Stimulated activated naive CD8-positive, alpha-beta T cell treated with anti-CD3 and anti-CD28 coated beads, Interleukin-15, amount 100 ng/mL, for 72 hours (primary cell): ENCODE results near the gene B3GNT5.

Experiments used
- ATAC-seq: fragments of 150-1000 bp; cut with Tn5 transposase; 2 replicates; pipeline ENCODE4 v1.10.0; 2021; ENCODE audit warnings: mild to moderate bottlenecking, moderate library complexity
- DNase-seq, 2 donors: peaks; one replicate each; pipeline ENCODE4 v3.0.0; 2021 to 2022
- H3K27ac Mint-ChIP-seq, 2 donors: one replicate each; pipeline ENCODE4 v1.8.0; 2022; ENCODE audit warnings: mild to moderate bottlenecking in 2 of 2, mixed read lengths in 2 of 2, moderate library complexity in 2 of 2
- H3K27me3 Mint-ChIP-seq: one replicate; pipeline ENCODE4 v1.8.0; 2022; ENCODE audit warnings: mixed read lengths
- H3K4me1 Mint-ChIP-seq: one replicate; pipeline ENCODE4 v1.8.0; 2022; ENCODE audit warnings: mild to moderate bottlenecking, mixed read lengths
- H3K4me3 Mint-ChIP-seq, 2 donors: one replicate each; pipeline ENCODE4 v1.8.0; 2022; ENCODE audit warnings: mild to moderate bottlenecking in 2 of 2, mixed read lengths in 2 of 2, moderate library complexity in 1 of 2
- H3K9me3 Mint-ChIP-seq, 2 donors: one replicate each; pipeline ENCODE4 v1.8.0; 2022; ENCODE audit warnings: mixed read lengths in 2 of 2

Gene B3GNT5

GRCh38 chr3:183253528-183254486, 754 bp downstream of the B3GNT5 start:
- Mint-ChIP-seq H3K4me3 (peak overlapping the region; percentile 78 to 86), H3K9me3 (no peaks in the 10 kb centered on the region), H3K27me3 (peaks cover 59% of the 10 kb centered on the region), H3K4me1 (peaks cover 12% of the 10 kb centered on the region), H3K27ac (peak overlapping the region in 1 of 2 donors; percentile 82)
- peak; percentile 76 for ATAC-seq
- DNase-seq: peak; percentile 41

- H3K9me3 Mint-ChIP-seq: no peaks in the 10 kb centered on the region
- peaks cover 12% of the 10 kb centered on the region for H3K4me1 Mint-ChIP-seq
- H3K27ac Mint-ChIP-seq: peak overlapping the region in 1 of 2 donors; percentile 61
- peak; percentile 26 to 42 for DNase-seq
- peaks cover 56% of the 10 kb centered on the region for H3K27me3 Mint-ChIP-seq
- H3K4me3 Mint-ChIP-seq: peak overlapping the region; percentile 75 to 78
- peak; percentile 40 for ATAC-seq
These were observed 1.7 kb downstream of the B3GNT5 start for GRCh38 chr3:183254487-183255347.

DNA sequence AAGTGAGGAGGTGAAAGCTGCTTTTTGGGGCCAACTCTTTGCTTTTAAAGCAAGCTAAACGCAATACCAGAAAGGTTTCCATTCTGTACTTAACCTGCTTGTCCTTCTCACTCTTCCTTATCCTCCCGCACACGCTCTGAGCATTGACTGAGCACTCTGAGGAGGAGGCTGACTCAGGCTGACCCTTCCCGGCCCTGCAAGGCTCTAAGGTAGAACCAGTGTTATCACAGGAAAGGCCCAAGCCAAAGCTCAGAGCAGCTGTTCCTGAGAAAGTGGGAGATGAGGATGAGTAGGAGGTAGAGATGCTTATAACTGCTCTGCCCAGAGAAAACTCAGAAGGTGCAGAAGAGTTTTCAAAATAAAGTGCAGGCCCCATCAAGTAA, 2.3 kb downstream of the B3GNT5 start:
- Mint-ChIP-seq H3K9me3 (no peaks in the 10 kb centered on the region), H3K4me1 (peaks cover 12% of the 10 kb centered on the region), H3K4me3 (peak overlapping the region in 1 of 2 donors; percentile 78), H3K27me3 (peaks cover 53% of the 10 kb centered on the region), H3K27ac (peak overlapping the region in 1 of 2 donors; percentile 61)
- no peak for ATAC-seq
- DNase-seq: no peak

- Mint-ChIP-seq H3K27ac (no peak overlapping the region), H3K9me3 (no peaks in the 10 kb centered on the region), H3K4me3 (no peak overlapping the region), H3K27me3 (peaks cover 51% of the 10 kb centered on the region), H3K4me1 (peaks cover 18% of the 10 kb centered on the region)
- ATAC-seq (no peak), DNase-seq (no peak)
These were observed 6.0 kb downstream of the B3GNT5 start for GRCh38 chr3:183259087-183259486.

DNA sequence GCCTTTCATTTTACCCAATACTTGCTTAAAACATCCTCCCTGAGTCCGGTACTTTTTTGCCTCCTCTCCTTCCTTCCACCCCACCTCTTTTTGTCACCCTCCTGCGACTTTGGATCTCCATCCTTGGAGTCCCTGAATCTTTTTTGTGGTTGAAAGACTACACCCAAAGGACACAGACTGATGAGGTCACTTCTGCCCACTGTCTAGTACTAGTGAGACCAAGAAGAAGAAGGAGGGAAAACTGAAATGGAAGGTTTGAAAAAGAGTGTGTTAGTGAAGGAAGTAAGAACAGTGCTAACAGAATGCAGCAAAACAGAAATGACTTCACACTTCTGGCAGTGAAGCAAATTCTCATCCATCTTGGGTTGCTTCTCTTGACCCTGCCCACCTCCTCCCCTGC, 6.6 kb downstream of the B3GNT5 start:
- Mint-ChIP-seq H3K27me3 (peaks cover 50% of the 10 kb centered on the region), H3K27ac (no peak overlapping the region), H3K4me1 (peaks cover 18% of the 10 kb centered on the region), H3K4me3 (no peak overlapping the region), H3K9me3 (no peaks in the 10 kb centered on the region)
- ATAC-seq: no peak
- no peak for DNase-seq

DNA sequence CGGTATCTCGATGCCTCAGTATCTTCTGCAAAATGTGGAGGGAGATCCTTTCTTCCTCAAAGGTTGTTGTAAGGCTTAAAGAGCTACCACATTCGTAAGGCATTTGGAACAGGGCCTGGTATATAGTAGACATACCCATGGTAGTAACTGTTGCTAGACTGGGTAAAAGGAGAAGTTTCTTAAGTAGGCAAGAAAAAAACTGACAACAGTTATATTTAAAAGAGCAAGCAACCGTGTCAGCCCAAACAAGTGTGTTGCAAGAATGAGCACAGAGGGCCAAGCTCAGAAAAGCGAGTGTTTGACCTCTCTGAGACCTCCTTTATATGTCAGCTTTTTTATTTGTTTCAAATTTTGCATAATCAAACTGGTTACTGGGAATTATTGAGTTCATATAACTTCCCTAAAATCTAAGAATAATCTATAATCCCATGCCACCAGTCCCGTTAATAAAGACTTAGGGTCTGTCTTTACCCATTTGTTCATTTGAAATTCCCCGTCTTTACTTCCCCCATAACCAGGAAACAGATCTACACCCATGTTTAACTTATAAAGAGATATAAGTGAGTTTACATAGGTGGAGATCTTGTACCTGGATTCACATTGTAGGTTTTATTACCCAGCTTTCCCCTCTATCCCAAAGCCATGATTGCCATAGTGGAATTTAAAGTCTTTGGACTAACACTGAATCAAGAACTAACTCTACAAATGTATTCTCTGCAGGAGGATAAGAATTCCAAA, 7.3 kb downstream of the B3GNT5 start:
- ATAC-seq (no peak), DNase-seq (no peak)
- Mint-ChIP-seq H3K27me3 (peaks cover 43% of the 10 kb centered on the region), H3K27ac (peak overlapping the region in 1 of 2 donors; percentile 24), H3K4me3 (no peak overlapping the region), H3K9me3 (no peaks in the 10 kb centered on the region), H3K4me1 (peaks cover 11% of the 10 kb centered on the region)

DNA sequence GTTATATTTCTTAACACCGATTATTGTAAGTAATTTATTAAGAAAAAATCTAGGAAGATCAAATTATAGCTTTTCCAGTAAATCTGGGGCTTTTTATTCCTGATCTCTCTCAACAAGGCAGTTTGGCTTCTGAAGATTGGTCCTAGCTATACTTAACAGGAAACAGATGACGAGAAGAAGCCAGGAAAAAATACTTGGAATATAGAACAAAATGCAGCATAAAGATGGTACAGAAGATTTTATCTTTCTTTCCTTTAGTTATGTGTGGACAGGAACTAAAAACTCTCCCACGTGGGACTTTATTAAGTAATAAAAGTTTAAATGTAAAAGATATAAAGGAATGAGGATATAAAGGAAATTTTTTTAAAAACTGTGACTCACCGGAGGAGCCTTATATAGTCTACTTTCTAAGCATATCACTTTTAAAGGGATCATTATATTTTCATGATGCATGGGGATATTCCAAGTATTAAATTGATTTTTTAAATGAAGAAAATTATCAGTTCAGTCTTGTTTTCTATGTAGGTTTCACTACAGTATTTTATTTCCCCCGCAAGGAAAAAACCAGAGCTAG, 8.2 kb downstream of the B3GNT5 start:
- H3K4me1 Mint-ChIP-seq: peaks cover 6% of the 10 kb centered on the region

DNA sequence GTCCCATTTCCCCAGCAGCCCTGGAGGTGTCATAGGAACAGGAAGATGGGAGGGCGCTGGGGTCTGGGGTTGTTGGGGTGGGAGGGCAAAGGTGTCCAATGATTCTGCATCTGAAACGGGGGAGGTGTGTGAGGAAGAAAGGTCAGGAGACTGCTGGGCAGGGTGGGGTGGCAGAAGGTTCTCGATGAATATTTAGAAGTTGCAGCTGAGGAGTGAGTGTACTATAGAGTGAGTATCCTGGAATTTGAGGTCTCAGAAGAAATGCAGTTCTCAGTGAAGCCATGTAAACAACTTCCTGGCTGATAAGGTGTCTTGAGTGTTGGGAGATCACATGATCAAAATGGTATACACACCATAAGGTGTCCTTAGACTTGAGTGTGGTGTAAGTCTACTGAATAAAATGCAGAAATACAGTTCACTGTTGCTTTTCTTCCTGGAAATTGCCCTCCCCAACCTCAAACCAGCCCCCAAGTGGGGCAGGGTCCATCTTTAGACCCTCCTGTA, 9.9 kb downstream of the B3GNT5 start:
- ATAC-seq (no peak), DNase-seq (no peak)
- H3K9me3 Mint-ChIP-seq: no peaks in the 10 kb centered on the region
- peaks cover 17% of the 10 kb centered on the region for H3K27me3 Mint-ChIP-seq
- H3K4me1 Mint-ChIP-seq: peaks cover 19% of the 10 kb centered on the region
- peak overlapping the region in 1 of 2 donors; percentile 68 for H3K27ac Mint-ChIP-seq
- no peak overlapping the region for H3K4me3 Mint-ChIP-seq

More for the DNA sequence above, 8.2 kb downstream of the B3GNT5 start:
- H3K27ac Mint-ChIP-seq: no peak overlapping the region
- H3K4me3 Mint-ChIP-seq: no peak overlapping the region
- ATAC-seq (no peak), DNase-seq (no peak)
- H3K27me3 Mint-ChIP-seq: peaks cover 34% of the 10 kb centered on the region
- no peaks in the 10 kb centered on the region for H3K9me3 Mint-ChIP-seq

GRCh38 chr3:183264268-183264667, 11.2 kb downstream of the B3GNT5 start:
- no peak for DNase-seq

GRCh38 chr3:183265157-183265642, 12.1 kb downstream of the B3GNT5 start:
- DNase-seq (peak in 1 of 2 donors; percentile 40), ATAC-seq (no peak)
- no peaks in the 10 kb centered on the region for H3K9me3 Mint-ChIP-seq
- H3K27ac Mint-ChIP-seq: no peak overlapping the region
- H3K4me1 Mint-ChIP-seq: peaks cover 26% of the 10 kb centered on the region
- no peak overlapping the region for H3K4me3 Mint-ChIP-seq
- no peaks in the 10 kb centered on the region for H3K27me3 Mint-ChIP-seq

More at GRCh38 chr3:183264268-183264667, 11.2 kb downstream of the B3GNT5 start:
- Mint-ChIP-seq H3K27ac (no peak overlapping the region), H3K4me3 (no peak overlapping the region), H3K9me3 (no peaks in the 10 kb centered on the region), H3K4me1 (peaks cover 26% of the 10 kb centered on the region), H3K27me3 (peaks cover 8% of the 10 kb centered on the region)
- no peak for ATAC-seq

DNA sequence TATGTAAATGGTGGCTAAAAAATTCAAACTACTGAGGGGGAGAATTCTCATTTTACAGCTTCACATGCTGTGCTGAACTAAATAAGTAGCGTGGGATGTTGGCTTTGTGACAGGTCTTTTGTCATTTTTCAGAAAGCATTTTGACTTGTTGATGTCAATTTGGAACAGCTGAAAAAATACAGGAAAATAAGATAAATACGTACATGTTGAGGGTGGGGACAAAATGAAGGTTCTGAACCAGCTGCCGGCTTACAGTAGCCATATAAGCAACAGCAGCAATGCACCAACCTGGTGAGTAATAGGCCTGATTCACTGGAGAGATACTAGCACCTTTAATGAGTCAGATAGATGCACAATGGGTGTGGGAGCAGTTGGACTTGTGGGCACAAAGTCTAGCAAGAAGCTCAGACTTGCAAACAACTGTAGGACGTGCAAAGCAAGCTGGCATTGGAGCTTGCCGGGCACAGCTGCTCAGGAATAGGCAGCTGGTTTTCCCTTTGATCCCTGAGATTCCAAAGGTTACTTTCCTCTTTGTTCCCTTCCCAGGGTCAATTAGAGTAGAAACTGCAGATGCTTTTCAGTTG, 12.9 kb downstream of the B3GNT5 start:
- peak; percentile 96 for ATAC-seq
- DNase-seq: peak; percentile 43 to 76
- H3K4me3 Mint-ChIP-seq: no peak overlapping the region
- no peaks in the 10 kb centered on the region for H3K27me3 Mint-ChIP-seq
- no peak overlapping the region for H3K27ac Mint-ChIP-seq
- H3K9me3 Mint-ChIP-seq: no peaks in the 10 kb centered on the region
- H3K4me1 Mint-ChIP-seq: peaks cover 26% of the 10 kb centered on the region

GRCh38 chr3:183266454-183266853, 13.4 kb downstream of the B3GNT5 start:
- Mint-ChIP-seq H3K27me3 (no peaks in the 10 kb centered on the region), H3K4me1 (peaks cover 26% of the 10 kb centered on the region), H3K4me3 (peak overlapping the region in 1 of 2 donors; percentile 28), H3K27ac (no peak overlapping the region), H3K9me3 (no peaks in the 10 kb centered on the region)
- DNase-seq (peak in 1 of 2 donors; percentile 60), ATAC-seq (peak; percentile 81)

GRCh38 chr3:183267140-183267539, 14.1 kb downstream of the B3GNT5 start:
- Mint-ChIP-seq H3K27me3 (no peaks in the 10 kb centered on the region), H3K9me3 (no peaks in the 10 kb centered on the region)
- no peak for ATAC-seq

GRCh38 chr3:183268366-183268765, 15.3 kb downstream of the B3GNT5 start:
- Mint-ChIP-seq H3K4me3 (peak overlapping the region; percentile 6 to 20), H3K4me1 (peaks cover 20% of the 10 kb centered on the region), H3K27me3 (no peaks in the 10 kb centered on the region), H3K9me3 (no peaks in the 10 kb centered on the region), H3K27ac (no peak overlapping the region)
- ATAC-seq (no peak), DNase-seq (no peak)

More at GRCh38 chr3:183267140-183267539, 14.1 kb downstream of the B3GNT5 start:
- no peak for DNase-seq
- H3K27ac Mint-ChIP-seq: peak overlapping the region in 1 of 2 donors; percentile 5
- H3K4me3 Mint-ChIP-seq: peak overlapping the region in 1 of 2 donors; percentile 19
- H3K4me1 Mint-ChIP-seq: peaks cover 26% of the 10 kb centered on the region
